GM21723 (cell line): ENCODE measurements around the gene CYBC1.

Experiments
- ATAC-seq: cut with Tn5 transposase; IDR thresholded peaks from one replicate; pipeline ENCODE4 v1.9.1; 2021; ENCODE audit warnings: mild to moderate bottlenecking, moderate library complexity; ENCODE audit not compliant: unreplicated experiment

The CYBC1 gene

GRCh38 chr17:82449131-82449882 lies 1.2 kb downstream of the CYBC1 start:
- ATAC-seq = peak; percentile 55

GRCh38 chr17:82447876-82448275 lies 2.7 kb downstream of the CYBC1 start:
- ATAC-seq = no peak

- no peak for ATAC-seq
Measured at GRCh38 chr17:82446649-82447048, 3.9 kb downstream of the CYBC1 start.

- no peak for ATAC-seq
Measured at GRCh38 chr17:82446124-82446523, 4.4 kb downstream of the CYBC1 start.

- no peak for ATAC-seq
Measured at GRCh38 chr17:82445542-82445941, 5.0 kb downstream of the CYBC1 start.

- ATAC-seq = no peak
Measured at GRCh38 chr17:82444941-82445521, 5.5 kb downstream of the CYBC1 start.

- no peak for ATAC-seq
Measured at GRCh38 chr17:82444284-82444893, 6.2 kb downstream of the CYBC1 start.

GRCh38 chr17:82443465-82444283 lies 6.9 kb downstream of the CYBC1 start:
- no peak for ATAC-seq

- no peak for ATAC-seq
Measured at GRCh38 chr17:82442643-82443464, 7.7 kb downstream of the CYBC1 start.

GRCh38 chr17:82441691-82442487 lies 8.7 kb downstream of the CYBC1 start:
- ATAC-seq = no peak

GRCh38 chr17:82440991-82441627 lies 9.4 kb downstream of the CYBC1 start:
- ATAC-seq = no peak

- ATAC-seq = no peak
Measured at GRCh38 chr17:82440469-82440981, 10.0 kb downstream of the CYBC1 start.

GRCh38 chr17:82439829-82440365 lies 10.7 kb downstream of the CYBC1 start:
- ATAC-seq = no peak

- no peak for ATAC-seq
Measured at GRCh38 chr17:82439194-82439828, 11.2 kb downstream of the CYBC1 start.

GRCh38 chr17:82438401-82439193 lies 12.0 kb downstream of the CYBC1 start:
- no peak for ATAC-seq

GRCh38 chr17:82437325-82437668 lies 13.3 kb downstream of the CYBC1 start:
- ATAC-seq = no peak

GRCh38 chr17:82436601-82437324 lies 13.8 kb downstream of the CYBC1 start:
- no peak for ATAC-seq
